Bone marrow (tissue), 2 donors: ENCODE results near the gene FGF7.
"Not testable (repeated sequence)": the region's sequence is repeated elsewhere in the genome, so short reads cannot be mapped to it uniquely, and the experiment has no call there.

Experiments
- DNase-seq, 2 donors: peaks; one replicate each; lab custom pipeline; 2025; lab: John Stamatoyannopoulos, UW

The FGF7 gene

GRCh38 chr15:49438962-49439631 lies 16.1 kb downstream of the FGF7 start:
- DNase-seq: peak; percentile 3 to 46

DNA sequence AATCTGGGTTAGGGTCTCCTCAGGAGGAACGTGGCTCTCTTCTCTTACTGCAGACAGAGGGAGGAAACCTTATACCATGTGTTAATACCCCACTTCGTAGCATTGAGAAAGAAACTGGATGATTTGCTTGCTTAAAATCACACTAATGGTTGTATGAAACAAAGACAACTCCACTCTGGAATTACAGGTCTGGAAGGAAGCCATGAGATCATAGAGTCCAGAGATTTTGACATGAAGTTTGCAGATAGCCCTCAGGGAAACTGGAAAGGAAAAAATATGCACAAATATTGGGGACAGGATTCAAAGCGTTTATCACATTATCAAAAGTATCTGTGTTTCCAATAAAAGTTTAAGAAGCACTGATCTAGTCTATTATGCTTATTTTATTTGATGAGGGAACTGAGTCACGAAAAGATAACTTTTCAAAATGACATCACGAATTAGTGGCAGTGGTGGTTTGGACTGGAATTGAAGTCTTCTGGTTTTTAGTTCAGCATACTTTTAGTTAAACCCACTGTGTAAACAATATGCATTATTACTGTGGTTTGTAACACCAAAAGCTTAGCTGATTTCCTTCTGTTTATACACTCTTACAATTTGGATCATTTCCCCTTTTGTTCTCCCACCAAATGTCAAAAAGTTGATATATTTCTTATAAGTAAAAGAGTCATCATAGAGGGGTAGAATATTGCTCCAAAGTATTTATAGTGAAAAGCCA lies 16.8 kb downstream of the FGF7 start:
- no peak for DNase-seq

DNA sequence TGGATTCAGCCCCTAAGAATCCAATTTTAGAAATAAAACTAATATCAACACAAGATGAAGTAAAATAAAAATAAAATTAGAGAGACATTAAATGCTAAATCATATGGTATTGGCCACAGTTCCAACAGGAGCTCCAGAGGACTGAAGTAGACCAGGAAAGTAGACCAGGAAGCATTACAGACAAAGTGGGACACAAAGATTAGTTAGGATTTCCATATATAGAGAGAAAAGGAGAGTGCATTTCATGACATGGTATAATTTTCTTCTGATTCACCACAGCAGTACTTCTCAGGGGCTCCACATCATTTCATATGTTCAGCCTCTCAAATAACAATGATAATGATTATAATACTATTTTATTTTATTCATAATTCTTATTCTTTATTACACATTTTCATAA lies 18.3 kb downstream of the FGF7 start:
- DNase-seq: no peak

GRCh38 chr15:49441816-49442215 lies 18.8 kb downstream of the FGF7 start:
- DNase-seq: no peak

GRCh38 chr15:49452595-49452994 lies 29.6 kb downstream of the FGF7 start:
- no peak for DNase-seq

DNA sequence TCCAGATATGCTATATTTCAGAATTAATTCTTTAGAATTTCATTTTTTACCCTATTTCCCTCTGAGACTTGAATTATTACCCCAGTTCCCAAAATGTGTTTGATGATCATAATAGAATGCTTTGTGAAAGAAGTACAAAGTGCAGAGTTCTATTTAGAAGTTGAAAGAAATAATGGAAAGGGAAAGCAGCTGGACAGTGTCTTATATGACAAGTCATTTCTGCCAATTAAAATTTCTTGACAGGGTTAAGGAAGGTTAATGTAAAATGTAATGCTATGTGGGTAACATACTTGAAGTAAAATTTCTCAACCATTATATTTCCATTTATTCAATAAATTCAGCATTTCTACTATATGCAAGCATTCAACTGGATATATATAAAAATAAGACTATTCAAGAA lies 33.1 kb downstream of the FGF7 start:
- DNase-seq: no peak

GRCh38 chr15:49458145-49458544 lies 35.1 kb downstream of the FGF7 start:
- DNase-seq: no peak

DNA sequence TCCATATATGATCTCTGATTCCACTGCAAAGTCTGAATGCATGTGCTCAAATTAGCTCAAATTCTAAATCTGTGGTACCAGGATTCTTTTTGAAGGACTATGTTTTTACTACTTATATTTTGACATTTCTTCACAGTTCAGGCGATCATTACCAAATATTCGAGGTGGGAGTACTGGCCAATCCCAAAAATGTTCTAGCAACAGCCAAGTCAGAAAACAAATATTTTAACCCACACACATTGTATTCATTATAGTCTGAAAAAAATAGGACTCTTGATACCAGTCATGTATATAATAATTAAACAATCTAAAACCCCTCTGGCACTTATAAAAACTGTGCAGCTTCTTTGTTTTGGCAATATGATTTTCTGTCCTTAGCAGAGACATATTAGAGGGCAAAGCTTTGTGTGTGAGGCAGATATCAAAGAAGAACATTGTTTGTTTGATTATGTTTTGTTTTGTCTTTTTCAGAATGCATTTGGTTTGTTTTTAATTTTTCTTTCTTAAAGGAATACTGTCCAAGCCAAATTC lies 37.4 kb downstream of the FGF7 start:
- DNase-seq: no peak

- peak in 1 of 2 donors; percentile 67 for DNase-seq
Observed at GRCh38 chr15:49462232-49462844, 39.3 kb downstream of the FGF7 start.

DNA sequence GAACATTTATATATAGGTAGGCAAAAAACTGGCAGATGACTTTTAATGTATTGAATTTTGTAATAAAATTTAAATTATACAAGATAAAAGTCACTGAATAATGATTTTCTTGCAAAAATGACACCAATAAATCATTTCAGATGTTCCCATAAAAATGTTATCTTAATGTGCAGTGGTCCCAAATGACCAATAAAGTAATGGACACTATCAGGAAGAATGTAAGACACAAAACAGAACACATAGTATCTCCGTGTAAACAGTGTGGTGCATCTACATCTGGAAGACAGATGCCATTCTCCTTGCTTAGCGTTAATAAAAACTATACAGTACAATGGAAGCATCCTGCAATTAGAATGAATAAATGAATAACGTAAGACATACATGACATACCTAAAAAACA lies 41.5 kb downstream of the FGF7 start:
- no peak for DNase-seq

DNA sequence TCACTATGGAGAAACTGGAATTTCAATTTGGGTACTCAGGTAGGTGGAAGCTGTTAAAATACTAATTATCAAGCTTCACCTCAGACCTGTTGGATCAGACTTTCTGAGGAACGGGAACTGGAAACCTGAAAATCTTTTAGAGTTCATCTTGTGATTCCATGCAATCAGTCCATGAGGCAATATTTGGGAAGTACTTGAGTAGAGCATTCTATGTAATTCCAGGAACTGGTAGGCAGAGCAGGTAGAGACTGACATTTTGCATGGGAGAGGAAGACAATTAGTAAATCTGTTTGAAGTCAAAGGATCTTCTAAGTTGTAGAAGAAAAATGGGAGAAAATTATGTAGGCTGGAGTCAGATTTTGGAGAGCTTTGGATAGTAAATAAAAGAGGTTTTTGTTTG lies 43.1 kb downstream of the FGF7 start:
- DNase-seq: no peak

GRCh38 chr15:49467746-49468480 lies 44.9 kb downstream of the FGF7 start:
- DNase-seq: no peak

DNA sequence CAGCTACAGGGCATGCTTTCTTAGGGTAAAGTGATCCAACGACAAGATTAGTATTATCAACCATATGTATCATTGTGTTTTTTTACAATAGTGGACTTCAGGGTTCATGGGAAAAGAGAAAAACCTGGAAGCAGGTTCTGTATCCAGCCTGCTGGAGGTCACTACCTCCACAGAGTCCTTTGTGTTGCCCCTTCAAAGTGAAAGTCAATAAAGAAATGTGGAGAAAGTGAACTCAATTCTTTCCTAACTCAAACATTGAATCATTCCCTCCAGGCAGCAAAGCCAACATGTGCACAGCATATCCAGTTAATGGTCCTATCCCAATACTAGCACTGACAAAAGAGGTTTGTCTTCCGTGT lies 45.4 kb downstream of the FGF7 start:
- DNase-seq: no peak

DNA sequence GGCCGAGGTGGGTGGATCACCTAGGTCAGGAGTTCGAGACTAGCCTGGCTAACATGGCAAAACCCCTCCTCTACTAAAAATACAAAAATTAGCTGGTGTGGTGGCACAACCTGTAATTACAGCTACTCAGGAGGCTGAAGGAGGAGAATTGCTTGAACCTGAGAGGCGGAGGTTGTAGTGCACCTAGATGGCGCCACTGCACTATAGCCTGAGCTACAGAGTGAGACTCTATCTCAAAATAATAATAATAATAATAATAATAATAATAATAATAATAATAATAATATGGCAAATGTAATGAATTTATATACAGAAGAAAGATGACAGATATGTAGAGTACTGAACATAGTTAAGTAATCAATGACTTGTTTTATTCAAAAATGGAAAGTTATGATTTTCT lies 48.2 kb downstream of the FGF7 start:
- not testable (repeated sequence) for DNase-seq

- DNase-seq: no peak
Observed at GRCh38 chr15:49471733-49472132, 48.7 kb downstream of the FGF7 start.

DNA sequence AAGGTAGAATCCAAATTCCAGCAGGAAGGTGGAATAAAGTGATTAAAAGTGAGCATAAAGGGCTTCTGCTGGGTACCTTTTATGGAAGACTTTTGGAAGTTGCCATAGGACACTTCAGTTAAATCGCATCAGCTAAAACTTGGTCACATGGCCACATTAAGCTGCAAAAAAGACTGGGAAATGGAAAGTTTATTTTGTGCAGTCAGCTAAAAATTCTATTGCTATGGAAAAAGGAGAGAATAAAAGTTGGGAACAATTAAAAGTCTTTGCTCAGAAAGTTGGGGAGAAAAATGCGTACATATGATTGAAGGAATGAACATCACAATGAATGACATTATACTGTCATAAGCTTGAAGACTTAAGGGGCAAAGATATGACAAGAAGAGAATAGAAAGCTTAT lies 49.3 kb downstream of the FGF7 start:
- no peak for DNase-seq

DNA sequence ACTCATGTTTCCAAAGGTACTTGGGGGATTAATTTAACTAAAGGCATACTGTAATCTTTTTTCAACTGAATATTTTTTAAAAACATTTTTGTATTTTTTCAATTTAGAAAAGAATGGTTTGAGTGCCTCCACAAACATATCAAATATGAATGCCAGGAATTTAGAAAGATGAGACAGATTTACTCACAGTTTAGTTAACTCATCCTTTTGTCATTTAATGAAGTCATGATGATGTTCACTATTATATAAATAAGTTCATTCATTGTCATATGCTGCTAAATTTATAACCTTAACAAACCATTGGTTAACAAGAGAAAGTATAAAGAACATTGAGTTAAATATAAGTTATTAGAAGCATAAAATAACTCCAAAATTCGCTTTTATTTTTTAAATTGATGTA lies 50.0 kb downstream of the FGF7 start:
- no peak for DNase-seq

DNA sequence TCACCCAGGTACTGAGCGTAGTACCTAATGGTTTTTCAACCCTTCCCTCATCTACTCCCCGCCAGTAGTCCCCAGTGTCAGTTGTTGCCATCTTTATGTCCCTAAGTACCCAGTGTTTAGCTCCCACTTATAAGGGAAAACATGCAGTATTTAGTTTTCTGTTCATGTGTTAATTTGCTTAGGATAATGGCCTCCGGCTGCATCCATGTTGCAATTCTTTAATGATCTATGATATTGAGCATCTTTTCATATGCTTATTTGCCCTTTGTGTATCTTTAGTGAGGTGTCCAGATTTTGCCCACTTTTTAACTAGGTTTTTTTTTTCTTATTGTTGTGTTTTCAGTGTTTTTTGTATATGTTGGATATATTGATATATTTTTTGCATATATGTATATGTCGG lies 55.0 kb downstream of the FGF7 start:
- DNase-seq: not testable (repeated sequence)

GRCh38 chr15:49478982-49479381 lies 55.9 kb downstream of the FGF7 start:
- not testable (repeated sequence) for DNase-seq

DNA sequence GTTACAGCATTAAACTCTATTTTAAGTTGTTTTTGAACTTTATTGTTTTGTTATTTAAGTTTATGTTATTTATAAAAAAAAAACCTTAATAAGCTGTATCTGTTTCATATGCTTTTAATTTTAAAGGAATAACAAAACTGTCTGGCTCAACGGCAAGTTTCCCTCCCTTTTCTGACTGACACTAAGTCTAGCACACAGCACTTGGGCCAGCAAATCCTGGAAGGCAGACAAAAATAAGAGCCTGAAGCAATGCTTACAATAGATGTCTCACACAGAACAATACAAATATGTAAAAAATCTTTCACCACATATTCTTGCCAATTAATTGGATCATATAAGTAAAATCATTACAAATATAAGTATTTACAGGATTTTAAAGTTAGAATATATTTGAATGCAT lies 62.4 kb downstream of the FGF7 start:
- not testable (repeated sequence) for DNase-seq

DNA sequence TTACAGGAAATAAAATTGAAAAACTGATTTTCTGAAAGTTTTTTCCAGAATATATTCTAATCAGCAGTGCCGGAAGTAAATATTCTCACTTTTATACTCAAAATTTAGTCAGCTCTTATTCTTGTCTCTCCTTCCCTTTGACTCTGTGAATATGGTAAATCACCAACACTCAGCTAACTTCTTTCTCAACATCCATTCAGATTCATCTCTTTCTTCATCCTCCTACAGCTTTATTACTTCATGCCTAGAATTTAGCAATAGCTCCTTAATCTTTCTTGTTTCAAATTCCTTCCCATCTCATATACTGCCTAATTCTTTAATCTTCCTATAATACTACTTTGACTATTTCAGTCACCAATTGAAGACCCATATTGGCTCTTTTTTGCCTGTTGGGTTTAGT lies 67.9 kb downstream of the FGF7 start:
- DNase-seq: no peak

DNA sequence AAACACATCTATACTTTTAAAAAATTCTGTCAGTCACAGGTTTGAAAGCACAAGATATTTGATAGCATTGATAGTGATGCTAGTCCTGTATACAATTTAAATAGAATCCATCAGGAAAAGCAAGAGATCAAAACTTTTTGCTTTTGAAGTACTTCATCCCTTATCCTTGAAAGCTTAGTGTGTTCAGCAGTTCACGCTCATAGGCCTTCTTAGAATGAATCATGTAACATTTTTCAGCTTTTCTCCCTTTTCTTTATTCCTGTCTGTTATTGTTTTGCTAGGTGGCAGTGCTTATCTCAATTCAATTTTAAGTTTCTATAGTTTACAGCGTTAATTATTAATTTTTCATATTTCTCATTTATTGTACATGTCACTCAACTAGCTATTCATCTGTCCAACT lies 69.1 kb downstream of the FGF7 start:
- no peak for DNase-seq

GRCh38 chr15:49492830-49493229 lies 69.8 kb downstream of the FGF7 start:
- no peak for DNase-seq
